HepG2 (cell line): ENCODE results near the gene TSC22D2. TPM values are rescaled to one million over a fixed set of nuclear protein-coding genes. Genes with fewer than 3 reads are reported as not detected.

Experiments used
- ATAC-seq: fragments of 200-7000 bp; cut with Tn5 transposase; 3 replicates; pipeline ENCODE4 v1.9.1; 2020; ENCODE audit warnings: mild to moderate bottlenecking, moderate library complexity
- BruUV-seq: library from RNA; stranded (reverse); fragments of 400-500 nt; replicated peaks from 2 replicates; lab custom pipeline; 2021; lab: Mats Ljungman, UMichigan
- CTCF ChIA-PET: fragments of 300-600 bp; formaldehyde crosslinking; extraction: SDS; loops from one replicate; lab custom pipeline; 2021; ENCODE audit warnings: low total read pairs, inconsistent platforms, low intra/inter-chr PET ratio; lab: Yijun Ruan, JAX
- POLR2A ChIA-PET: fragments of 350-600 bp; sonication (Branson Sonifier 250); formaldehyde crosslinking; loops from one replicate; lab custom pipeline; 2020; ENCODE audit warnings: antibody characterized with exemption, inconsistent platforms; lab: Yijun Ruan, JAX
- DNase-seq: peaks from one replicate; pipeline ENCODE4 v3.0.0-alpha.2; 2015; ENCODE audit warnings: low spot score
- FAIRE-seq: peaks from 3 replicates; lab custom pipeline; 2011; peaks lifted over from hg19 to GRCh38; lab: Jason Lieb, UNC
- H2AFZ ChIP-seq: one replicate; pipeline ENCODE4 v1.6.1; 2011; ENCODE audit warnings: low read length, inconsistent platforms
- H3K27ac ChIP-seq: fragments of 300-600 bp; 3 replicates; pipeline ENCODE4 v1.8.0; 2011; ENCODE audit warnings: mixed run types, mild to moderate bottlenecking, mixed read lengths, low read length, inconsistent platforms; ENCODE audit not compliant: insufficient read depth; ENCODE audit errors: extremely low read length
- H3K27me3 ChIP-seq, 2 experiments: fragments of 200-600 bp in 1 of 2; 2 replicates in 1 of 2; 3 replicates in 1 of 2; pipeline versions ENCODE4 v1.6.0 to v1.8.0; 2011; ENCODE audit warnings: low read length in 2 of 2, mild to moderate bottlenecking in 2 of 2, moderate library complexity in 2 of 2, inconsistent platforms in 1 of 2; ENCODE audit not compliant: insufficient read depth in 2 of 2, control insufficient read depth in 1 of 2
- H3K36me3 ChIP-seq, 2 experiments: fragments of 200-600 bp in 1 of 2; replicated peaks in 1 of 2; 2 replicates in 1 of 2; 3 replicates in 1 of 2; pipeline versions ENCODE4 v1.5.1 to v1.8.0; 2011; ENCODE audit warnings: low read length in 2 of 2, inconsistent platforms in 1 of 2; ENCODE audit not compliant: insufficient read depth in 2 of 2, control insufficient read depth in 1 of 2
- H3K4me1 ChIP-seq: 2 replicates; pipeline ENCODE4 v1.5.1; 2012; ENCODE audit warnings: low read length, inconsistent platforms; ENCODE audit not compliant: insufficient read depth
- H3K4me2 ChIP-seq: 2 replicates; pipeline ENCODE4 v1.6.0; 2011; ENCODE audit warnings: low read depth, low read length, inconsistent platforms
- H3K4me3 ChIP-seq, 3 experiments: fragments of 200-600 bp in 1 of 3; sonication (generic), shearing (Covaris generic) in 1 of 3; replicated peaks in 1 of 3; 2 replicates each; pipeline ENCODE4 v1.5.1; 2011 to 2016; ENCODE audit warnings: low read length in 3 of 3, inconsistent platforms in 2 of 3, low read depth in 2 of 3, mild to moderate bottlenecking in 2 of 3, control low read depth in 1 of 3, mixed read lengths in 1 of 3; ENCODE audit not compliant: insufficient read depth in 1 of 3
- H3K79me2 ChIP-seq: one replicate; pipeline ENCODE4 v1.6.1; 2011; ENCODE audit warnings: low read length, inconsistent platforms; ENCODE audit not compliant: insufficient read depth
- H3K9ac ChIP-seq: 2 replicates; pipeline ENCODE4 v1.6.0; 2011; ENCODE audit warnings: mild to moderate bottlenecking, low read depth, low read length, inconsistent platforms; ENCODE audit not compliant: insufficient read depth
- H3K9me3 ChIP-seq: 2 replicates; pipeline ENCODE4 v1.5.1; 2012; ENCODE audit warnings: mild to moderate bottlenecking, low read length
- H4K20me1 ChIP-seq: 2 replicates; pipeline ENCODE4 v1.6.0; 2011; ENCODE audit warnings: inconsistent platforms, mild to moderate bottlenecking, low read length, moderate library complexity; ENCODE audit not compliant: insufficient read depth
- HOXA9 ChIP-seq: sonication (generic); formaldehyde crosslinking; IDR thresholded peaks from 2 replicates; pipeline ENCODE4 v1.8.1; 2022; ENCODE audit warnings: missing genetic modification reagents, mild to moderate bottlenecking, moderate library complexity, borderline replicate concordance
- MAFK ChIP-seq, 2 experiments: IDR thresholded peaks in 1 of 2; conservative IDR thresholded peaks in 1 of 2; 2 replicates each; pipeline ENCODE4 v1.6.1; 2011; ENCODE audit warnings: improper control_type of control experiment in 2 of 2, low read length in 2 of 2
- ZNF251 ChIP-seq: sonication (generic); formaldehyde crosslinking; IDR thresholded peaks from 2 replicates; pipeline ENCODE4 v1.9.0; 2021; ENCODE audit warnings: mild to moderate bottlenecking, missing genetic modification reagents
- ZNF451 ChIP-seq: sonication (generic); formaldehyde crosslinking; IDR thresholded peaks from 2 replicates; pipeline ENCODE4 v1.5.0; 2020; ENCODE audit warnings: mild to moderate bottlenecking, missing genetic modification reagents
- ZNF652 ChIP-seq: IDR thresholded peaks from 2 replicates; pipeline ENCODE4 v1.6.1; 2016; ENCODE audit warnings: low read depth, borderline replicate concordance
- ZSCAN12 ChIP-seq: sonication (generic); formaldehyde crosslinking; IDR thresholded peaks from 2 replicates; pipeline ENCODE4 v1.9.0; 2021; ENCODE audit warnings: mild to moderate bottlenecking, missing genetic modification reagents
- WGBS: methylation state at CpG from one replicate; pipeline ENCODE4 v1.1.6; 2017; ENCODE audit warnings: low lambda C conversion rate; 5-methylcytosine and 5-hydroxymethylcytosine counted together
- in situ Hi-C: cut with HindIII; loops from 2 replicates; pipeline ENCODE4 v1.10.0; 2017; ENCODE audit warnings: low pct_unique_long_range_greater_than_20kb; ENCODE audit not compliant: extremely low pct_ligation_motif_present
- intact Hi-C: fragments of 100-400 bp; cut with micrococcal nuclease; formaldehyde crosslinking; loops from one replicate; pipeline ENCODE4 v1.10.0; 2022; ENCODE audit not compliant: unreplicated experiment
- polyA plus RNA-seq, 8 experiments: library from polyadenylated mRNA; depleted of rRNA in 3 of 8; stranded (reverse) in 7 of 8; unstranded in 1 of 8; fragments of >200 nt; fragmentation: Illumina TruSeq in 4 of 8; extraction: Trizol in 4 of 8; gene quantifications; 2 replicates each; pipeline versions ENCODE4 v1.2.1 to v1.2.3, GENCODE V29; 2011 to 2016; ENCODE audit warnings: low read depth in 4 of 8, missing spikeins in 1 of 8, mixed read lengths in 1 of 8; ENCODE audit not compliant: insufficient read depth in 1 of 8
- total RNA-seq, 5 experiments: library from RNA; depleted of rRNA; stranded (reverse); fragments of >200 nt; fragmentation: Illumina TruSeq; extraction: Trizol; gene quantifications; 2 replicates each; pipeline ENCODE4 v1.2.3, GENCODE V29; 2016; ENCODE audit warnings: low read depth in 1 of 5
- TF ChIP-seq, protein P1 (sequence below): sonication (generic); formaldehyde crosslinking; IDR thresholded peaks from 2 replicates; pipeline ENCODE4 v1.5.1; 2020; ENCODE audit warnings: missing genetic modification reagents, mild to moderate bottlenecking, borderline replicate concordance

TSC22D2 gene
- total and polyA plus RNA-seq, 2 of the 13 experiments (the other 11 are each of a cell fraction or from before 2014, with no cell fraction given), result 4.6 to 8.2 TPM

DNA sequence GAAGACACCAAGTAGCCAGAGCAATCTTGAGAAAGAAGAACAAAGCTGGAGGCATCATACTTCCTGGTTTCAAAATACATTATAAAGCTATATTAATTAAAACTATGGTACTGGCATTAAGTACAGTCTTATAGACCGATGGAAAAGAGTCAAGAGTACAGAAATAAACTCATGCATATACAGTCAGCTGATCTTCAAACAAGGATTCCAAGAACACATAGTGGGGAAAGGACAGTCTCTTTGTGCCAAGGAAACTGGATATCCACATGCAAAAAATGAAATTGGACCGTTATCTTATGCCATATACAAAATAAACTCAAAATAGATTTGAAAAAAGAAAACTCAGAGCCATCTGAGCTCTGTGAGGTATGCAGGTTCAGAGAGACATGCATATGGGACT lies 80.8 kb downstream of the TSC22D2 start (continued):
- TF ChIP-seq ZNF451 (CRISPR knock-in tag), result no peak

DNA sequence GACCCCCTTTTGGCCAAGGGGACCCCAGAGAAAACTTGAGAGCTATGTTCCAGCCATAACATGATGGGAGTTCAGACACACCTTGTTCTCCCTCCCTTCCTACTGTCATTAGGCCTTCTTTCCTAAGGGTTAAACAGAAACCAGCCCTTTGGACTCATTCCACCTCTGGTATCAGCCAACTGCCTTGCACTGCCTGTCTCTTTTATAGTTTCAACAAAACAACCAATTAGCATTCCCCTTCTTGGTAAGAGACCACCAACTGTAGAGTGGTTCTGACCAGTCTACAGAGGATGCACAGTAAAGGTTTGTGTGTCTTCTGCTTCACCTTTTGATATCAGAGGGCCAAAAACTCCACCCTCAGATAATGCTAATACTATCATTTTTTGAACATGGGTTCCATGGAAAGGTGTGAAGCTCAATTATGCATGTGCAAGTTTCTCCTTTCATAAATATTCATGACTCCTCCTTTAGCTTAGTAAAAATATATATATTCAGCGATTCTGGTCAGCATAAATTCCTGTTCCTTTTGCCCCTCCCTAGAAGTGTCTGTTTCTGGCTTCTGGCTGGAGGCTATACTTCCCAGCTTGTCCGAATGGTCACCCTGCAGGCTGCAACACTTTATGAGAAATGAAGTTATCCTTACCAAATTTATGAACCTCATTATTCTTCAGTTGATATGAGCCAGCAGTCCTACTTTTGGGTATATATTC lies 82.3 kb downstream of the TSC22D2 start:
- Histone ChIP-seq H3K4me2 (no peak overlapping the region), H3K9ac (no peak overlapping the region), H3K36me3 (no peaks in the 10 kb centered on the region), H3K9me3 (no peaks in the 10 kb centered on the region), H3K27ac (no peak overlapping the region), H3K27me3 (no peaks in the 10 kb centered on the region), H4K20me1 (no peaks in the 10 kb centered on the region), H3K4me3 (no peak overlapping the region), H3K4me1 (no peaks in the 10 kb centered on the region), H3K79me2 (no peaks in the 10 kb centered on the region), H2AFZ (no peak overlapping the region)
- WGBS, result 45% methylated on average over 2 of the region's 2 CpGs
- no peak for FAIRE-seq
- BruUV-seq, result no TSS peak
- in situ Hi-C loops (no loop called here), intact Hi-C loops (no loop called here)
- peak; percentile 33; the same call in 1 of the 3 replicates for ATAC-seq
- TF ChIP-seq, protein P1, sequence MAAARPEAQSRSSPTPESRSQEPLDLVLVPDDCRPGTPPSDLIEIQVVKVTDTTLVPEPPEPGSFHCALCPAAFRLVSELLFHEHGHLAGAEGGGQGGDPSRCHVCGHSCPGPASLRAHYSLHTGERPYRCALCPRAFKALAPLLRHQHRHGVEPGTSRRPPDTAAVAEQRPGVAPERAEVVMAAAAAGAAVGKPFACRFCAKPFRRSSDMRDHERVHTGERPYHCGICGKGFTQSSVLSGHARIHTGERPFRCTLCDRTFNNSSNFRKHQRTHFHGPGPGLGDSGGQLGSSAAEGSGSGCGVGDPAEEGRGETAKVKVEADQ, result no peak
- TF ChIP-seq MAFK (conservative IDR thresholded peaks at IDR 0.05 in 1 of 2, IDR thresholded peaks at IDR 0.05 in 1 of 2; ENCODE audit: low read length in 2 of 2), result 0 out of 4 replicates have a peak, but pooled peaks of 1 of the 2 experiments have one; percentile 4
- TF ChIP-seq ZNF251, result no peak
- no peak for TF ChIP-seq ZSCAN12 (CRISPR knock-in tag)
- no peak for TF ChIP-seq HOXA9 (CRISPR knock-in tag)
- peak; percentile 72; the same call in 1 of the 2 replicates for TF ChIP-seq ZNF652 (CRISPR knock-in tag)
- CTCF ChIA-PET, result no interaction called here
- DNase-seq, result no peak
- POLR2A ChIA-PET, result no interaction called here
